Dedifferentiated amniotic fluid mesenchymal stem cell (primary cell): ENCODE data around the gene DIS3L2.

Source experiments
- DNase-seq: peaks from one replicate; pipeline ENCODE4 v3.0.0-alpha.2; 2016; ENCODE audit errors: extremely low spot score

Gene DIS3L2

GRCh38 chr2:232052591-232052990, 91.1 kb downstream of the DIS3L2 start:
- DNase-seq: no peak

- no peak for DNase-seq
Observed at GRCh38 chr2:232053777-232054176, 92.3 kb downstream of the DIS3L2 start.

- DNase-seq: no peak
Observed at GRCh38 chr2:232058063-232058877, 96.8 kb downstream of the DIS3L2 start.

- no peak for DNase-seq
Observed at GRCh38 chr2:232058931-232059330, 97.4 kb downstream of the DIS3L2 start.

GRCh38 chr2:232061265-232061664, 99.8 kb downstream of the DIS3L2 start:
- DNase-seq: no peak

GRCh38 chr2:232073026-232073425, 111.5 kb downstream of the DIS3L2 start:
- no peak for DNase-seq

GRCh38 chr2:232073699-232074098, 112.2 kb downstream of the DIS3L2 start:
- DNase-seq: no peak

- DNase-seq: no peak
Observed at GRCh38 chr2:232075080-232075479, 113.6 kb downstream of the DIS3L2 start.

- no peak for DNase-seq
Observed at GRCh38 chr2:232075859-232076258, 114.3 kb downstream of the DIS3L2 start.

- DNase-seq: no peak
Observed at GRCh38 chr2:232076272-232076671, 114.8 kb downstream of the DIS3L2 start.

- DNase-seq: peak; percentile 67
Observed at GRCh38 chr2:232076736-232077135, 115.2 kb downstream of the DIS3L2 start.

- DNase-seq: no peak
Observed at GRCh38 chr2:232085164-232085563, 123.7 kb downstream of the DIS3L2 start.

- no peak for DNase-seq
Observed at GRCh38 chr2:232085826-232086425, 124.4 kb downstream of the DIS3L2 start.

- no peak for DNase-seq
Observed at GRCh38 chr2:232088771-232089170, 127.3 kb downstream of the DIS3L2 start.

GRCh38 chr2:232094201-232094600, 132.7 kb downstream of the DIS3L2 start:
- no peak for DNase-seq

GRCh38 chr2:232094883-232095282, 133.4 kb downstream of the DIS3L2 start:
- no peak for DNase-seq

GRCh38 chr2:232097260-232097659, 135.7 kb downstream of the DIS3L2 start:
- DNase-seq: no peak

- no peak for DNase-seq
Observed at GRCh38 chr2:232097758-232098157, 136.2 kb downstream of the DIS3L2 start.

GRCh38 chr2:232102380-232102779, 140.9 kb downstream of the DIS3L2 start:
- DNase-seq: no peak

- DNase-seq: no peak
Observed at GRCh38 chr2:232103140-232103737, 141.7 kb downstream of the DIS3L2 start.

GRCh38 chr2:232104076-232104646, 142.6 kb downstream of the DIS3L2 start:
- DNase-seq: no peak

- no peak for DNase-seq
Observed at GRCh38 chr2:232111551-232111950, 150.0 kb downstream of the DIS3L2 start.

GRCh38 chr2:232113821-232114220, 152.3 kb downstream of the DIS3L2 start:
- DNase-seq: no peak
